ENCODE results near the gene MRPS2.

Gene MRPS2

GRCh38 chr9:135480071-135480939 lies 20.2 kb upstream of the MRPS2 start:
- DNase-seq (ENCODE audit: low read depth, low spot score): no peak

DNA sequence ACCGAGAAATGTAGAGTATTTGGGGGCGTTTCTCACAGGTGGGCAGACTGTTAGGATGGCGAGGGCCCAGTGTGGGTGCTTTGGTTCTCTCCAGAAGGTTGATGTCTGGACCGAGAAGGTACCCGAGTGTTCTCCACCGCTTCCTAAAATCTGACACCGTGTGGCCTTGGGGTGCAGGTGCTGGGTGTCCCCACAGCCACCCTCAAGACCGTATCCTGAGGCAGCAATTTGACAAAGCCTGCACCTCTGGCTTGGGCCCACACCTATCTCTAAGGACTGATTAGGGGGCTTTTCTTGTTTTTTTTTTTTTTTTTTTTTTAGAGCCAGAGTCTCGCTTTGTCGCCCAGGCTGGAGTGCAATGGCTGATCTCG lies 19.6 kb upstream of the MRPS2 start:
- no peak for DNase-seq (ENCODE audit: low read depth, low spot score)

DNA sequence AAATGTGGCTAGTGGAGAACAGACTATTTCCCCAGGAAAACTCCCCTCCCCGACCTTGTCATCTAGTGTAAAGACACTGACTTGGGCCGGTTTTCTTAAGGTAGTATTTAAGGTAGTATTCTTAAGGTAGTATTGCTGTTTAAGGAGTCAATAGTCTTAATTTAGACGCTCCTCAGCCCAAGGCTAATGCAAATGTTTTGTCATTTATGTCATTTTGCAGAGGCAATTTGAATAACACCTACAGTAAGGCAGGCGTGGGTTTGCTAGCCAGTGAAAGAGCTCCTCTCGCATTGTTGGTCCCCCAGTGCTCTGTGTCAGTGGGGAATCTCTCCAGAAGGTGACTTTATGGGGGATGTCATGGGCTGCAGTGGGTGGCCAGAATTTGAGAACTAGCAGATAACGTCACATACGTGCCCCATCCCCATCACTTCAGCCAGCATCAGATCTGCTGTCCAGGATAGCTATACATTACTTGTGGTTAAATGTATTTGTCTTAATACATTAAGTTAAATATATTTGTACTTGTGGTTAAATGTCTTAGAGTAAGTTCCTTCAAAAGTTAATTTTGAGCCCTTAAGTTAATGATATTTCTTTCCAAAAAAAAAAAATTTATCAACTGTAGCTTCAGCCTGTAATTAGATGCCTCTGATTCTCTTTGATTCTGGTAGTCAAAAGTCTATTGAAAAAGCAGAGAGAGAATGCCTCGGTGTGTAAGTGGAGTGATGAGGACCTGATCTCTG lies 18.3 kb upstream of the MRPS2 start:
- DNase-seq (ENCODE audit: low read depth, low spot score): no peak

GRCh38 chr9:135484460-135485277 lies 15.8 kb upstream of the MRPS2 start:
- DNase-seq (ENCODE audit: low read depth, low spot score): no peak

DNA sequence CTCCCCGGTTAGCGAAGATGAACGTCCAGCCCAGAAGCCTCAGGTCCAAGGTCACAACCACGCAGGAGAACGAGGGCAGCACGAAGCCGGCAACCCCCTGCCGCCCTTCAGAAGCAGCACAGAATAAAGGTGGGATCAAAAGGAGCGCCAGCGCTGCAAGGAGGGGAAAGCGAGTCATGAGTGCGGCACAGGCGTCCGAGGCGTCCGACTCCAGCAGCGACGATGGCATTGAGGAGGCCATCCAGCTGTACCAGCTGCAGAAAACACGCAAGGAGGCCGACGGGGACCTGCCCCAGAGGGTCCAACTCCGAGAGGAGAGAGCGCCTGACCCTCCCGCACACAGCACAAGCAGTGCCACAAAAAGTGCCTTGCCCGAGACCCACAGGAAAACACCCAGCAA lies 15.1 kb upstream of the MRPS2 start:
- no peak for DNase-seq (ENCODE audit: low read depth, low spot score)

- no peak for DNase-seq (ENCODE audit: low read depth, low spot score)
Observed at GRCh38 chr9:135485832-135486231, 14.7 kb upstream of the MRPS2 start.

DNA sequence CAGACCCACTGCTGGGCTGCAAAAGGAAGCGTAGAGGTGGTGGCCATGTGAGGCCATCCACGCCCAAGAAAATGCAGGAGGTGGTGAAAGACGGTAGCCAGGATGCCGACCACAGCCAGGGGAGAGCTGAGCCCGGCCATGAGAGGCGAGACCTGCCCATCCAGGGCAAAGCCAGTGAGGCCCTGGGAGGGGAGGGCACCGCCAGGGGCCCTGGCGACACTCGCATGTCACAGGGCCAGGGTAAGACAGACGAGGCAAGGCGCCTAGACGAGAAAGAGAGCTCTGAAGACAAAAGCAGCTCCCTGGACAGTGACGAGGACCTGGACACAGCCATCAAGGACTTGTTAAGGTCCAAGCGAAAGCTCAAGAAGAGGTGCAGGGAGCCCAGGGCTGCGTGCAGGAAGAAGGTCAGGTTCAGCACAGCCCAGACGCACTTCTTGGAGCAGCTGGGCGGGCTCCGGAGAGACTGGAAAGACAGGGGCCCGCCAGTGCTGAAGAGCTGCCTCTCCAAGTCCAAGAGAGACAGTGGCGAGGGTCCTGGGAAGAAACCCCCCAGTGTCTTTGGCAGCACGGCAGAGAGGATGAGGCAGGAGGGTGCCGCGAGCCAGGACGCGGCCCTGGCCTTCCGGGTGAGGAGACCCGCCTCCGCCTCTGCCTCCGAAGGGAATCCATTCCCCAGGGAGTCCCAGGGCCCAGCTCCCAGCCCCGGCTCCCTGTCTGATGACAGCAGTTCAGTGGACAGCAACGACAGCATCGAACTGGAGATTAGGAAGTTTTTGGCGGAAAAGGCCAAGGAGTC lies 14.0 kb upstream of the MRPS2 start:
- DNase-seq (ENCODE audit: low read depth, low spot score): no peak

GRCh38 chr9:135487281-135488012 lies 13.0 kb upstream of the MRPS2 start:
- no peak for DNase-seq (ENCODE audit: low read depth, low spot score)

- DNase-seq (ENCODE audit: low read depth, low spot score): no peak
Observed at GRCh38 chr9:135488013-135488330, 12.5 kb upstream of the MRPS2 start.

DNA sequence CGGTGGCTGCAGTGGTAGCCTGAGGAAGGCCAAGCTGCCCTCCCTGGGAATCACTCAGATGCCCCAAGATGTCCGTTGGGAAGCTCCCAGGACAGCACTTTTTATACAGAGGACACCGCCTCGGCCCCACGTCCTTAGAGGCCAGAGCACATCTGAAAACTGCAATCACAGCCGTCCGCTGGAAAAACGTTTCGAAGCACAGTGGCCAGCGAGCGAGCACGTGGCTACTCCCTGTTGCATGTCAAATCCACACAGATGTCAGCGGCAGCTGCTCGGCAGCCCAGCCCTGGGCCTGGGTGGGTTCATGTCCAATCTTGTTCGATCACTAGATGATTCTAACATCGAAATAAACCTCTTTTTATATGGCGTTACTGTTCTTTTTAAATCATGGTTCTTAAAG lies 12.0 kb upstream of the MRPS2 start:
- DNase-seq (ENCODE audit: low read depth, low spot score): no peak

DNA sequence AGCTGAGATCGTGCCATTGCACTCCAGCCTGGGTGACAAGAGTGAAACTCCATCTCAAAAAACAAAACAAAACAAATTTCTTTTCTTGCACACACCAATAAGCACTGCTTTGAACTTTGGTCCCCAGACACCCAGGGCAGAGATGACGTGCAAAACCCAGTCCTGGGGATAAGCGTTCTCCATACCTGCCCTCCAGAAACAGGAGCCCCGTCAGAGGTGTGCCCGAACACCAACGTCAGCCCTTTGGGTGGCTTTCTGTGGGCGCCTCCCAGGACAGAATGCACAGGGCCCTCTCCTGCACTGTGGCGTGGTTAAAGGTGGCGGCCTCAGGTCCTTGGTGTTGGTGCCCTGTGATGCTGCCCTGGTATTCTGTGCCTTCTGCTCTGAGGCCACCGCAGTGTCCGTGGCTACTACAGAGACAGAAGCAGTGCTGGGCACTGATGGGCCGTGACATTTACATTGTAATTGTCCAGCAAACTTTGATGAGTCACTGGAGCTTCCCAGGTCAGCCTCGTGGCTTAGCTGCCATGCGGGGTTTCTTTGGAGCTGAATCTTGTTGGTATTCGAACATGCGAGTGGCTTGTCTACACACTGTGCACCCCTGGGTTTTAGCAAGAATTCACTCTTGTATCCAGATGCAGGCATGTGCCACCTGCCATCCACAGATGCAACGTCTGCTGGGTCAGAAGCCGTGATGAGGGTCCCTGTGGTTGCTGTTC lies 11.1 kb upstream of the MRPS2 start:
- no peak for DNase-seq (ENCODE audit: low read depth, low spot score)

- no peak for DNase-seq (ENCODE audit: low read depth, low spot score)
Observed at GRCh38 chr9:135490166-135490870, 10.2 kb upstream of the MRPS2 start.

GRCh38 chr9:135490980-135491464 lies 9.5 kb upstream of the MRPS2 start:
- no peak for DNase-seq (ENCODE audit: low read depth, low spot score)

GRCh38 chr9:135491764-135492163 lies 8.7 kb upstream of the MRPS2 start:
- no peak for DNase-seq (ENCODE audit: low read depth, low spot score)

- DNase-seq (ENCODE audit: low read depth, low spot score): no peak
Observed at GRCh38 chr9:135492886-135493669, 7.4 kb upstream of the MRPS2 start.

DNA sequence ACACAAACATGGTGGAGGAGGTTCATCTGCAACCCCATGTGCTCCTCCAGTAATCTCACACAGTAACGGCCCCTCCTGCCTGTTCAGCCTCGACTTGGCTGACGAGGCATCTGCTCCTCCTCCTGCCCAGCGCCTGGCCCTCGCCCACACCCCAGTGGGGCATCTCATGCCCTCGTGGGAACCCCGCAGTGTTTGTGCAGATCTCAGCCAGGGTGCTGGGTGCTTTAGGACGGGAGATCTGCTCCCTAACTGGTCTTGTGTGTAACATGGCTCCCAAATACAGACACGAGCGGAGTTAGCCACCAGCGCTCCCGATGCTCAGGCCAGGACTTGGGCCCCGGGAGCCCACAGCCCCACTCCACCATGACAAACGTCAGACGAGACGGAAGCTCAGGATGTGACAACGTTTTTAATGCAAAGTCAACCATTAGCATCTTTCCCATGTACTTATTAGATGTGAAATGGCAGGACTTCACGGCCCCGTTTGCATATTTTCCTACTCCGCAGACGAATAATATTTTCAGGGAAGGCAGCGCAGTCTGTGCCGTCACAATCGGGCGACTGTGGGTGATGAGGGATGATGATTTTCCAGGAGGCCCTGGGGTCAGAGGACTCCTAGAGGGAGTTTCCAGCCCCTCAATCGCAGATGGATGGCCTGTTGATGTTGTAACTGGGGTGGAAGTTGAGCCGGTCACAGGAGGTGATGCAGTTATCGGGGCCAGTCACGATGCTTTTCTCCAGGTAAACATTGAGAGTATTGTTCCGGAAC lies 5.5 kb upstream of the MRPS2 start:
- DNase-seq (ENCODE audit: low read depth, low spot score): no peak

DNA sequence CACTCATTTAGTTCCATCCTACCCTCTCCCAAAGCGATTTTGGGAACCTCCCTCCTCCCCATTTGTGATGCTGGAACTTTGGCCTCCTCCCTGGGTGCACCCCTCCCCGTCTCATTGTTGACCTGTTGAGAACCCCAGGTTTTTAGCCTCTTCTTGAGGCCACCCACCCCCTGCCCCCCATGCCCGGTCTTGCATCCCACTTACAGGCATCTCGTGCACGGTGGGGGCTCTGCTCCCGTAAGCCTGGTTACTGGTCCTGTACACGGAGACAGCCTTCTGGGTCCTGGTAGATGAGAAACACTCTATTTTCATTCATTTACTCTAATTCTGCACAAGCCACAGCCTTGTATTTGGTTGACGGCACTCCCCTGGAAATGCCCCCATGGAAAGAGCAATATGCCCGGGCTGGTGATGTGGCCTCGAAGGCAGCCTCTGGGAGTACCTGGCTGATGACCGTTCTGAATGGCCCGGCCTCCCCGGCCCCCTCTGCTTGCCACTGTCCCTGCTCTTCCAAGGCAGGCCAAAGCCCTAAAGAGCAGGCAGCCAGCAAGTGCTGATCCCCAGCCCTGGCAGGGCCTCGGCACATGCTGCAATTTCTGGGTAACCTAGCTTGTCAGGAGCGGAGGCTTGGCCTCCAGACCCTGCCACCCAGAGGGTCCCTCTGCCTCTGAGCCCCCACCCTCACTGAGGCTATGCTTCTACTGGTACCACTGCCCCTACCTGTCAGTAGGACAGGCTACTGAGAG lies 1.9 kb upstream of the MRPS2 start:
- DNase-seq (ENCODE audit: low read depth, low spot score): no peak
